Activated T-cell treated with anti-CD3 and anti-CD28 coated beads, Interleukin-2, amount 50 U/mL, for 72 hours (primary cell): ENCODE data around the gene SLC12A4. TPM values are rescaled to one million over a fixed set of nuclear protein-coding genes. Genes with fewer than 3 reads are reported as not detected.
A peak's percentile ranks its signal among the peaks of the same experiment; 100 is the strongest.
"Not testable (repeated sequence)": the region's sequence is repeated elsewhere in the genome, so short reads cannot be mapped to it uniquely, and the experiment has no call there.

ENCODE experiments used
- ATAC-seq, 2 donors: fragments of 150-1000 bp; cut with Tn5 transposase; replicated peaks in 1 of 2; 2 replicates each; pipeline ENCODE4 v1.10.0; 2021; ENCODE audit warnings: moderate library complexity in 2 of 2, mild to moderate bottlenecking in 1 of 2
- DNase-seq, 2 donors: peaks; one replicate each; pipeline ENCODE4 v3.0.0; 2021 to 2022; ENCODE audit warnings: mixed read lengths in 1 of 2
- H3K27ac Mint-ChIP-seq: one replicate; pipeline ENCODE4 v1.8.0; 2022; ENCODE audit warnings: mild to moderate bottlenecking, moderate library complexity, mixed read lengths
- H3K27me3 Mint-ChIP-seq: one replicate; pipeline ENCODE4 v1.8.0; 2022; ENCODE audit warnings: low read depth, mixed read lengths
- H3K36me3 Mint-ChIP-seq, 2 donors: one replicate each; pipeline ENCODE4 v1.8.0; 2022; ENCODE audit warnings: mixed read lengths in 2 of 2, mild to moderate bottlenecking in 1 of 2; ENCODE audit not compliant: insufficient read depth in 2 of 2
- H3K4me1 Mint-ChIP-seq: one replicate; pipeline ENCODE4 v1.8.0; 2022; ENCODE audit warnings: low read depth, mixed read lengths
- H3K4me3 Mint-ChIP-seq, 2 donors: one replicate each; pipeline ENCODE4 v1.8.0; 2022; ENCODE audit warnings: mild to moderate bottlenecking in 2 of 2, mixed read lengths in 2 of 2, moderate library complexity in 2 of 2
- H3K9me3 Mint-ChIP-seq, 2 donors: one replicate each; pipeline ENCODE4 v1.8.0; 2022; ENCODE audit warnings: mixed read lengths in 2 of 2
- total RNA-seq, 2 donors: library from RNA; stranded (reverse); gene quantifications; one replicate each; pipeline ENCODE4 v1.2.3, GENCODE V29; 2022

The SLC12A4 gene
- 10 to 100 TPM; 32.6 to 34.7 TPM for total RNA-seq

GRCh38 chr16:67968400-67969253, at the start of gene SLC12A4:
TSS of gene SLC12A4 (minus strand) at chr16:67968637. CDS start at chr16:67968553, 84 bp downstream.
- Mint-ChIP-seq H3K36me3 (peaks cover 2 to 6% of the 10 kb centered on the region in 2 donors), H3K4me3 (peak within 1 kb of the TSS; percentile 82 to 99), H3K27me3 (no peaks in the 10 kb centered on the region), H3K9me3 (no peaks in the 10 kb centered on the region), H3K27ac (peak within 1 kb of the TSS; percentile 94), H3K4me1 (peaks cover 29% of the 10 kb centered on the region)
- peak; percentile 92 to 95 for ATAC-seq
- peak; percentile 94 to 97 for DNase-seq

- no peak within 1 kb of the TSS for H3K27ac Mint-ChIP-seq
- no peaks in the 10 kb centered on the region for H3K36me3 Mint-ChIP-seq
- H3K4me1 Mint-ChIP-seq = peaks cover 11% of the 10 kb centered on the region
- no peaks in the 10 kb centered on the region for H3K27me3 Mint-ChIP-seq
- H3K9me3 Mint-ChIP-seq = no peaks in the 10 kb centered on the region
- no peak for ATAC-seq
- no peak within 1 kb of the TSS for H3K4me3 Mint-ChIP-seq
- DNase-seq = no peak
Observed at GRCh38 chr16:68015681-68016080, 47.2 kb upstream of the SLC12A4 start, which contains the start of gene DPEP2NB. TSS of gene DPEP2NB (minus strand) at chr16:68015911. CDS start at chr16:68015770, 141 bp downstream.

GRCh38 chr16:68013440-68013839, 45.0 kb upstream of the SLC12A4 start:
- DNase-seq (no peak), ATAC-seq (peak; percentile 29 to 44)
- Mint-ChIP-seq H3K36me3 (no peaks in the 10 kb centered on the region), H3K27me3 (no peaks in the 10 kb centered on the region), H3K27ac (no peak overlapping the region), H3K9me3 (no peaks in the 10 kb centered on the region), H3K4me3 (no peak overlapping the region), H3K4me1 (peaks cover 12% of the 10 kb centered on the region)

- H3K27me3 Mint-ChIP-seq, H3K27ac Mint-ChIP-seq, H3K36me3 Mint-ChIP-seq, H3K4me3 Mint-ChIP-seq, DNase-seq, ATAC-seq, H3K9me3 Mint-ChIP-seq: not testable (repeated sequence)
- peaks cover 30% of the 10 kb centered on the region for H3K4me1 Mint-ChIP-seq
Observed at GRCh38 chr16:68009872-68010271, 41.4 kb upstream of the SLC12A4 start.

GRCh38 chr16:68009157-68009735, 40.8 kb upstream of the SLC12A4 start:
- peaks cover 32% of the 10 kb centered on the region for H3K4me1 Mint-ChIP-seq
- no peaks in the 10 kb centered on the region for H3K9me3 Mint-ChIP-seq
- H3K27me3 Mint-ChIP-seq = no peaks in the 10 kb centered on the region
- H3K4me3 Mint-ChIP-seq = no peak overlapping the region
- no peak overlapping the region for H3K27ac Mint-ChIP-seq
- DNase-seq = no peak
- no peak for ATAC-seq
- no peaks in the 10 kb centered on the region for H3K36me3 Mint-ChIP-seq

GRCh38 chr16:68005786-68006286, 37.4 kb upstream of the SLC12A4 start:
- peaks cover 33% of the 10 kb centered on the region for H3K4me1 Mint-ChIP-seq
- peak in 1 of 2 donors; percentile 47 for DNase-seq
- no peaks in the 10 kb centered on the region for H3K9me3 Mint-ChIP-seq
- peak; percentile 57 to 86 for ATAC-seq
- peak overlapping the region; percentile 36 to 40 for H3K4me3 Mint-ChIP-seq
- H3K27ac Mint-ChIP-seq = peak overlapping the region; percentile 68
- H3K27me3 Mint-ChIP-seq = no peaks in the 10 kb centered on the region
- no peaks in the 10 kb centered on the region for H3K36me3 Mint-ChIP-seq

- no peaks in the 10 kb centered on the region for H3K36me3 Mint-ChIP-seq
- H3K4me1 Mint-ChIP-seq = peaks cover 40% of the 10 kb centered on the region
- H3K4me3 Mint-ChIP-seq = no peak overlapping the region
- no peak for DNase-seq
- ATAC-seq = no peak
- H3K27ac Mint-ChIP-seq = no peak overlapping the region
- H3K27me3 Mint-ChIP-seq = no peaks in the 10 kb centered on the region
- H3K9me3 Mint-ChIP-seq = no peaks in the 10 kb centered on the region
Observed at GRCh38 chr16:68005211-68005610, 36.8 kb upstream of the SLC12A4 start.

GRCh38 chr16:68003031-68003430, 34.6 kb upstream of the SLC12A4 start:
- H3K27ac Mint-ChIP-seq = no peak overlapping the region
- no peak overlapping the region for H3K4me3 Mint-ChIP-seq
- peaks cover 49% of the 10 kb centered on the region for H3K4me1 Mint-ChIP-seq

GRCh38 chr16:68000450-68000849, 32.0 kb upstream of the SLC12A4 start:
- Mint-ChIP-seq H3K4me1 (peaks cover 58% of the 10 kb centered on the region), H3K27me3 (no peaks in the 10 kb centered on the region), H3K4me3 (peak overlapping the region; percentile 80 to 84), H3K9me3 (no peaks in the 10 kb centered on the region), H3K36me3 (no peaks in the 10 kb centered on the region), H3K27ac (peak overlapping the region; percentile 21)
- DNase-seq (no peak), ATAC-seq (no peak)

More at GRCh38 chr16:68003031-68003430, 34.6 kb upstream of the SLC12A4 start:
- Mint-ChIP-seq H3K27me3 (no peaks in the 10 kb centered on the region), H3K9me3 (no peaks in the 10 kb centered on the region), H3K36me3 (no peaks in the 10 kb centered on the region)
- no peak for DNase-seq
- no peak for ATAC-seq

GRCh38 chr16:67999985-68000384, 31.5 kb upstream of the SLC12A4 start:
- Mint-ChIP-seq H3K27ac (peak overlapping the region; percentile 81), H3K36me3 (no peaks in the 10 kb centered on the region)

GRCh38 chr16:67998779-67999688, 30.6 kb upstream of the SLC12A4 start, which contains the start of gene DPEP2:
TSS of gene DPEP2 (minus strand) at chr16:67999484. CDS start at chr16:67993212, 6,272 bp downstream.
- H3K36me3 Mint-ChIP-seq = not testable (repeated sequence)
- peak within 1 kb of the TSS; percentile 80 to 84 for H3K4me3 Mint-ChIP-seq

More at GRCh38 chr16:67999985-68000384, 31.5 kb upstream of the SLC12A4 start:
- Mint-ChIP-seq H3K4me1 (peaks cover 60% of the 10 kb centered on the region), H3K4me3 (peak overlapping the region; percentile 80 to 84), H3K27me3 (no peaks in the 10 kb centered on the region), H3K9me3 (no peaks in the 10 kb centered on the region)
- no peak for DNase-seq
- peak in 1 of 2 donors; percentile 16 for ATAC-seq

GRCh38 chr16:67998231-67998778, 29.9 kb upstream of the SLC12A4 start:
- H3K27ac Mint-ChIP-seq, H3K36me3 Mint-ChIP-seq, ATAC-seq, H3K27me3 Mint-ChIP-seq, DNase-seq, H3K9me3 Mint-ChIP-seq: not testable (repeated sequence)
- peak overlapping the region in 1 of 2 donors; percentile 84 for H3K4me3 Mint-ChIP-seq
- peaks cover 71% of the 10 kb centered on the region for H3K4me1 Mint-ChIP-seq

More at GRCh38 chr16:67998779-67999688, 30.6 kb upstream of the SLC12A4 start, which contains the start of gene DPEP2:
- H3K4me1 Mint-ChIP-seq = peaks cover 64% of the 10 kb centered on the region
- peak; percentile 58 to 62 for DNase-seq
- H3K9me3 Mint-ChIP-seq, H3K27me3 Mint-ChIP-seq: not testable (repeated sequence)
- H3K27ac Mint-ChIP-seq = peak within 1 kb of the TSS; percentile 81
- ATAC-seq = peak; percentile 90
